ENCODE results near the gene BBS2. TPM values are rescaled to one million over a fixed set of nuclear protein-coding genes. Genes with fewer than 3 reads are reported as not detected.

BBS2 gene
- total RNA-seq, 2 donors from 2014 or later: 28.6 to 49.6 TPM

GRCh38 chr16:56534847-56535383 is 15.1 kb upstream of the BBS2 start:
- no peak for TF ChIP-seq CTCF (IDR thresholded peaks at IDR 0.05)
- no peak for DNase-seq (ENCODE audit: low spot score)
- Histone ChIP-seq H3K27me3 (no peaks in the 10 kb centered on the region), H3K4me1 (no peaks in the 10 kb centered on the region), H3K4me3 (no peak overlapping the region), H3K36me3 (no peaks in the 10 kb centered on the region), H3K9me3 (no peaks in the 10 kb centered on the region), H3K27ac (no peak overlapping the region)

GRCh38 chr16:56532714-56533113 is 12.9 kb upstream of the BBS2 start:
- H3K36me3 ChIP-seq: no peaks in the 10 kb centered on the region
- DNase-seq (ENCODE audit: low spot score): no peak
- H3K27me3 ChIP-seq: no peaks in the 10 kb centered on the region
- no peak for TF ChIP-seq CTCF (IDR thresholded peaks at IDR 0.05)
- H3K27ac ChIP-seq: no peak overlapping the region
- H3K4me1 ChIP-seq: no peaks in the 10 kb centered on the region
- no peak overlapping the region for H3K4me3 ChIP-seq
- H3K9me3 ChIP-seq: no peaks in the 10 kb centered on the region

- no peaks in the 10 kb centered on the region for H3K9me3 ChIP-seq
- no peak overlapping the region for H3K4me3 ChIP-seq
- no peaks in the 10 kb centered on the region for H3K4me1 ChIP-seq
- H3K27me3 ChIP-seq: no peaks in the 10 kb centered on the region
- no peak for DNase-seq (ENCODE audit: low spot score)
- H3K27ac ChIP-seq: no peak overlapping the region
- TF ChIP-seq CTCF (IDR thresholded peaks at IDR 0.05): no peak
- H3K36me3 ChIP-seq: no peaks in the 10 kb centered on the region
Observed at GRCh38 chr16:56530872-56531271, 11.0 kb upstream of the BBS2 start.

- DNase-seq (ENCODE audit: low spot score): no peak
- Histone ChIP-seq H3K36me3 (no peaks in the 10 kb centered on the region), H3K27me3 (no peaks in the 10 kb centered on the region), H3K4me1 (peaks cover 0 to 4% of the 10 kb centered on the region in 2 donors), H3K4me3 (no peak overlapping the region), H3K9me3 (no peaks in the 10 kb centered on the region), H3K27ac (no peak overlapping the region)
- TF ChIP-seq CTCF (IDR thresholded peaks at IDR 0.05): no peak
Observed at GRCh38 chr16:56525236-56525635, 5.4 kb upstream of the BBS2 start.

- H3K4me3 ChIP-seq: peak overlapping the region; percentile 74 to 94
- H3K9me3 ChIP-seq: no peaks in the 10 kb centered on the region
- H3K4me1 ChIP-seq: peaks cover 0 to 29% of the 10 kb centered on the region in 2 donors
- H3K27me3 ChIP-seq: no peaks in the 10 kb centered on the region
- no peak for DNase-seq (ENCODE audit: low spot score)
- H3K27ac ChIP-seq: peak overlapping the region; percentile 89 to 92
- no peaks in the 10 kb centered on the region for H3K36me3 ChIP-seq
- TF ChIP-seq CTCF (IDR thresholded peaks at IDR 0.05): no peak
Observed at GRCh38 chr16:56520251-56520577, 390 bp upstream of the BBS2 start.

- peak overlapping the region in 1 of 2 donors; percentile 89 for H3K27ac ChIP-seq
- H3K4me3 ChIP-seq: no peak overlapping the region
- no peak for TF ChIP-seq CTCF (IDR thresholded peaks at IDR 0.05)
- no peaks in the 10 kb centered on the region for H3K9me3 ChIP-seq
- no peak for DNase-seq (ENCODE audit: low spot score)
- H3K27me3 ChIP-seq: no peaks in the 10 kb centered on the region
- peaks cover 0 to 38% of the 10 kb centered on the region in 2 donors for H3K4me1 ChIP-seq
- no peaks in the 10 kb centered on the region for H3K36me3 ChIP-seq
Observed at GRCh38 chr16:56518425-56518824, 1.4 kb downstream of the BBS2 start.

Measured in right atrium auricular region (tissue), 2 donors.